ENCODE data around the gene PELI2. TPM values are rescaled to one million over a fixed set of nuclear protein-coding genes. Genes with fewer than 3 reads are reported as not detected.

The PELI2 gene
- total and polyA plus RNA-seq, 2 donors from 2014 or later, result 5.2 to 27.6 TPM

DNA sequence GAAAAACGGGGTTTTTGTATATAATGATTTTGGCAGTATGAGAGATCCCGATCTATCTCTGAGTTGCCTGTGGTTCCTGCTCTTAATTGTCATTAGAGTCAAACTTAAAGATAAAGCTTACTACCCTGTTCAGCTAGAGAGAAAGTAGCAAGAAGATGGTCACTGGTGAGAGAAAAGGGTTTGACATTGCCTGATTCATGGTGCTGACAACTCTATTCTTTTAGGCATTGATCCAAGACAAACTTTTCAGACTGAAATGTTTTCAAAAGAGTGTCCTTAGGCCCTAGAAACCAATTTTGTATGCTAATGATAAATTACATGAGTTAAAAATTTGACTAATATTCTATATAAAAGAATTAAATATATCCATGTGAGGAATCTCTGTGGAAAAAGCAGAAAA lies 35.1 kb downstream of the PELI2 start:
- TF ChIP-seq, protein P1, sequence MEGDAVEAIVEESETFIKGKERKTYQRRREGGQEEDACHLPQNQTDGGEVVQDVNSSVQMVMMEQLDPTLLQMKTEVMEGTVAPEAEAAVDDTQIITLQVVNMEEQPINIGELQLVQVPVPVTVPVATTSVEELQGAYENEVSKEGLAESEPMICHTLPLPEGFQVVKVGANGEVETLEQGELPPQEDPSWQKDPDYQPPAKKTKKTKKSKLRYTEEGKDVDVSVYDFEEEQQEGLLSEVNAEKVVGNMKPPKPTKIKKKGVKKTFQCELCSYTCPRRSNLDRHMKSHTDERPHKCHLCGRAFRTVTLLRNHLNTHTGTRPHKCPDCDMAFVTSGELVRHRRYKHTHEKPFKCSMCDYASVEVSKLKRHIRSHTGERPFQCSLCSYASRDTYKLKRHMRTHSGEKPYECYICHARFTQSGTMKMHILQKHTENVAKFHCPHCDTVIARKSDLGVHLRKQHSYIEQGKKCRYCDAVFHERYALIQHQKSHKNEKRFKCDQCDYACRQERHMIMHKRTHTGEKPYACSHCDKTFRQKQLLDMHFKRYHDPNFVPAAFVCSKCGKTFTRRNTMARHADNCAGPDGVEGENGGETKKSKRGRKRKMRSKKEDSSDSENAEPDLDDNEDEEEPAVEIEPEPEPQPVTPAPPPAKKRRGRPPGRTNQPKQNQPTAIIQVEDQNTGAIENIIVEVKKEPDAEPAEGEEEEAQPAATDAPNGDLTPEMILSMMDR (IDR thresholded peaks at IDR 0.05; ENCODE audit: borderline replicate concordance, extremely low read depth, insufficient read depth), result no peak
- peaks cover 0 to 19% (median 6%) of the 10 kb centered on the region in 3 donors for H3K4me1 ChIP-seq (ENCODE audit: control insufficient read depth in 2 of 3, insufficient read depth in 2 of 3, low read depth in 1 of 3, low read length in 3 of 3)
- no peak for FAIRE-seq

DNA sequence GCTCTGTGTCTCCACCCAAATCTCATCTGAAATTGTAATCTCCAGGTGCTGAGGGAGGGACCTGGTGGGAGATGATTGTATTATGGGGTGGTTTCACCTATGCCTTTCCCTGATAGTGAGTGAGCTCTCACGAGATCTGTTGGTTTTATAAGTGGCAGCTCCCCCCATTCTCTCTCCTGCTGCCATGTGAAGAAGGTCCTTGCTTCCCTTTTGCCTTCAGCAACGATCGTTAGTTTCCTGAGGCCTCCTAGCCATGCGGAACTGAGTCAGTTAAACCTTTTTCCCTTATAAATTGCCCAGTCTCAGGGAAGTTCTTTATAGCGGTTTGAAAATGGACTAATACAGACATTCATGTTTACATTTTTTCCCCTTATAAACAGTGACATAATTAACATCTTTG lies 36.1 kb downstream of the PELI2 start:
- FAIRE-seq, result no peak
- Histone ChIP-seq H3K9me3 (ENCODE audit: control insufficient read depth in 2 of 3, insufficient read depth in 1 of 3, low read length in 3 of 3) (no peaks in the 10 kb centered on the region), H3K9ac (ENCODE audit: low read length in 3 of 3) (no peak overlapping the region), H3K36me3 (ENCODE audit: control insufficient read depth in 2 of 3, insufficient read depth in 3 of 3, low read length in 3 of 3) (no peaks in the 10 kb centered on the region), H3K27ac (ENCODE audit: low read depth in 2 of 2, low read length in 2 of 2) (no peak overlapping the region), H3K4me1 (ENCODE audit: control insufficient read depth in 2 of 3, insufficient read depth in 2 of 3, low read depth in 1 of 3, low read length in 3 of 3) (peaks cover 0 to 8% (median 0%) of the 10 kb centered on the region in 3 donors), H3K4me3 (ENCODE audit: low read length in 3 of 3) (no peak overlapping the region), H3K27me3 (ENCODE audit: control insufficient read depth, insufficient read depth, low read length) (no peaks in the 10 kb centered on the region)
- TF ChIP-seq, protein P1 (IDR thresholded peaks at IDR 0.05; ENCODE audit: borderline replicate concordance, extremely low read depth, insufficient read depth), result no peak
- DNase-seq, result no peak
- intact Hi-C loops (cut with DNase I), result no loop called here

More for the DNA sequence above, 35.1 kb downstream of the PELI2 start:
- DNase-seq, result no peak
- intact Hi-C loops (cut with DNase I), result no loop called here
- H3K36me3 ChIP-seq (ENCODE audit: control insufficient read depth in 2 of 3, insufficient read depth in 3 of 3, low read length in 3 of 3), result no peaks in the 10 kb centered on the region
- no peak overlapping the region for H3K4me3 ChIP-seq (ENCODE audit: low read length in 3 of 3)
- H3K9ac ChIP-seq (ENCODE audit: low read length in 3 of 3), result no peak overlapping the region
- no peaks in the 10 kb centered on the region for H3K9me3 ChIP-seq (ENCODE audit: control insufficient read depth in 2 of 3, insufficient read depth in 1 of 3, low read length in 3 of 3)
- no peaks in the 10 kb centered on the region for H3K27me3 ChIP-seq (ENCODE audit: control insufficient read depth, insufficient read depth, low read length)
- H3K27ac ChIP-seq (ENCODE audit: low read depth in 2 of 2, low read length in 2 of 2), result no peak overlapping the region

DNA sequence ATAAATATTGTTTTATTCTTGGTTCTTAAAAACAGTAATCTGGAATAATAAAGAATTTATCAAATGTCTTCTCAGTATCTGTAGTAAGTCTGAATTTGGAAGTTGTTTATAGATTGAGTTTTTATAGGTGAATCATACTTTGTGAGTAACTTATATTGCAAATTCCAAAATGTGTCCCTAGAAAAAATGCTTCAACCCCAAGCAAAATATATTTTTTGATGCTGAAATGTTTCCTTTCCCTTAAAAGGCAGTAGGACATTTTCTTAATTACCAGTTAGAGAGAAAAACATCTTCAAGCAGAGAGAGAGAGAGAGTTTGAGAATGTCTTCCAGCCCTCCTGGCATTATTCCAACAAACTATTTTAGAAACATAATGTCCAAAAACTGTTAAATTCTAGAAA lies 37.9 kb downstream of the PELI2 start:
- no peak overlapping the region for H3K27ac ChIP-seq (ENCODE audit: low read depth in 2 of 2, low read length in 2 of 2)
- H3K4me1 ChIP-seq (ENCODE audit: control insufficient read depth in 2 of 3, insufficient read depth in 2 of 3, low read depth in 1 of 3, low read length in 3 of 3), result peaks cover 0 to 6% (median 2%) of the 10 kb centered on the region in 3 donors
- H3K27me3 ChIP-seq (ENCODE audit: control insufficient read depth, insufficient read depth, low read length), result no peaks in the 10 kb centered on the region
- FAIRE-seq (no peak), DNase-seq (no peak)
- TF ChIP-seq, protein P1 (IDR thresholded peaks at IDR 0.05; ENCODE audit: borderline replicate concordance, extremely low read depth, insufficient read depth), result no peak
- no peak overlapping the region for H3K4me3 ChIP-seq (ENCODE audit: low read length in 3 of 3)
- no peak overlapping the region for H3K9ac ChIP-seq (ENCODE audit: low read length in 3 of 3)
- no peaks in the 10 kb centered on the region for H3K9me3 ChIP-seq (ENCODE audit: control insufficient read depth in 2 of 3, insufficient read depth in 1 of 3, low read length in 3 of 3)
- intact Hi-C loops (cut with DNase I), result no loop called here
- no peaks in the 10 kb centered on the region for H3K36me3 ChIP-seq (ENCODE audit: control insufficient read depth in 2 of 3, insufficient read depth in 3 of 3, low read length in 3 of 3)

DNA sequence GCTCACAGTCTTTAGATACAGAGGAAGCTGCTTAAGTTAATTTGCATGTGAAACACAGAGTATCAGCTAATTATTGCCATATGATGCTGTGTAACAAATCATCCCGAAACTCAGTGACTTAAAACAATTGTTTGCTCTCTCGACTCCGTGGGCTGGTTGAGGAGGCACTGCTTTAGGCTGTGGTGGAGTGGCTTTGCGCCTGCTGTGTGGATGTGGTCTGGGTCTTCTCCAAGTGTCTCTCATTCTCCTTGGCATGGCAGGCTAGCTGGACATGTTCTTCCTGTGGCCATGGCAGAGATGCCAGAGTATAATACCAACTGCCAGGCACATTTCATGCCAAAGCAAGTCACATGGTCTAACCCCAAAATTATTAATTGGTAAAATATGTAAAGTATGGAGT lies 40.9 kb downstream of the PELI2 start:
- peaks cover 0 to 6% (median 2%) of the 10 kb centered on the region in 3 donors for H3K4me1 ChIP-seq (ENCODE audit: control insufficient read depth in 2 of 3, insufficient read depth in 2 of 3, low read depth in 1 of 3, low read length in 3 of 3)

More for the DNA sequence above, 40.9 kb downstream of the PELI2 start:
- peaks cover 0 to 9% (median 0%) of the 10 kb centered on the region in 3 donors for H3K9me3 ChIP-seq (ENCODE audit: control insufficient read depth in 2 of 3, insufficient read depth in 1 of 3, low read length in 3 of 3)
- no peak overlapping the region for H3K4me3 ChIP-seq (ENCODE audit: low read length in 3 of 3)
- TF ChIP-seq, protein P1 (IDR thresholded peaks at IDR 0.05; ENCODE audit: borderline replicate concordance, extremely low read depth, insufficient read depth), result no peak
- DNase-seq, result no peak
- H3K9ac ChIP-seq (ENCODE audit: low read length in 3 of 3), result no peak overlapping the region
- H3K27me3 ChIP-seq (ENCODE audit: control insufficient read depth, insufficient read depth, low read length), result no peaks in the 10 kb centered on the region
- H3K27ac ChIP-seq (ENCODE audit: low read depth in 2 of 2, low read length in 2 of 2), result no peak overlapping the region
- FAIRE-seq, result no peak
- no peaks in the 10 kb centered on the region for H3K36me3 ChIP-seq (ENCODE audit: control insufficient read depth in 2 of 3, insufficient read depth in 3 of 3, low read length in 3 of 3)
- intact Hi-C loops (cut with DNase I), result no loop called here

All from kidney (tissue), 14 donors.